GM23248 (cell line): ENCODE data around the gene MAP3K20. TPM values are rescaled to one million over a fixed set of nuclear protein-coding genes. Genes with fewer than 3 reads are reported as not detected.
A peak's percentile ranks its signal among the peaks of the same experiment; 100 is the strongest.

Experiments used
- DNase-seq: peaks from one replicate; pipeline ENCODE4 v3.0.0-alpha.2; 2015
- H2AFZ ChIP-seq: fragments of 200-600 bp; sonication (generic); 2 replicates; pipeline ENCODE4 v1.6.1; 2016; ENCODE audit warnings: antibody characterized with exemption
- H3F3A ChIP-seq: fragments of 200-600 bp; sonication (generic); 2 replicates; pipeline ENCODE4 v1.6.1; 2016; ENCODE audit warnings: mild to moderate bottlenecking, antibody characterized with exemption, mixed run types; ENCODE audit not compliant: insufficient read depth
- H3K27ac ChIP-seq: fragments of 200-600 bp; sonication (generic); 2 replicates; pipeline ENCODE4 v1.5.1; 2016; ENCODE audit warnings: mild to moderate bottlenecking
- H3K27me3 ChIP-seq: fragments of 200-600 bp; sonication (generic); replicated peaks from 2 replicates; pipeline ENCODE4 v1.6.1; 2016; ENCODE audit warnings: mild to moderate bottlenecking; ENCODE audit not compliant: insufficient read depth
- H3K36me3 ChIP-seq: fragments of 200-600 bp; sonication (generic); 2 replicates; pipeline ENCODE4 v1.6.1; 2016; ENCODE audit warnings: low read depth, mild to moderate bottlenecking
- H3K4me1 ChIP-seq: fragments of 200-600 bp; sonication (generic); 2 replicates; pipeline ENCODE4 v1.6.1; 2016; ENCODE audit warnings: mild to moderate bottlenecking; ENCODE audit not compliant: insufficient read depth
- H3K4me2 ChIP-seq: fragments of 200-600 bp; sonication (generic); one replicate; pipeline ENCODE4 v1.6.1; 2016; ENCODE audit warnings: mild to moderate bottlenecking; ENCODE audit not compliant: unreplicated experiment
- H3K4me3 ChIP-seq: fragments of 200-600 bp; sonication (generic); 2 replicates; pipeline ENCODE4 v1.5.1; 2016; ENCODE audit warnings: mild to moderate bottlenecking
- H3K79me2 ChIP-seq: fragments of 200-600 bp; sonication (generic); 2 replicates; pipeline ENCODE4 v1.6.1; 2016; ENCODE audit warnings: mild to moderate bottlenecking; ENCODE audit not compliant: insufficient read depth
- H3K9ac ChIP-seq: fragments of 200-600 bp; sonication (generic); 2 replicates; pipeline ENCODE4 v1.6.1; 2016; ENCODE audit warnings: mild to moderate bottlenecking
- H3K9me2 ChIP-seq: fragments of 200-600 bp; sonication (generic); 2 replicates; pipeline ENCODE4 v1.6.1; 2016; ENCODE audit warnings: mixed run types, mild to moderate bottlenecking, moderate library complexity; ENCODE audit not compliant: insufficient read depth
- H3K9me3 ChIP-seq: fragments of 200-600 bp; sonication (generic); one replicate; pipeline ENCODE4 v1.6.1; 2017; ENCODE audit warnings: low read depth
- H4K20me1 ChIP-seq: fragments of 200-600 bp; sonication (generic); 2 replicates; pipeline ENCODE4 v1.6.0; 2016; ENCODE audit not compliant: insufficient read depth
- EZH2 ChIP-seq: fragments of 200-600 bp; sonication (generic); IDR thresholded peaks from 2 replicates; pipeline ENCODE4 v1.6.1; 2018; ENCODE audit warnings: antibody characterized with exemption, mild to moderate bottlenecking; ENCODE audit not compliant: insufficient read depth, poor library complexity, severe bottlenecking
- EZH2phosphoT487 ChIP-seq: fragments of 200-600 bp; sonication (generic); IDR thresholded peaks from 2 replicates; pipeline ENCODE4 v1.6.1; 2018; ENCODE audit warnings: antibody characterized with exemption, moderate library complexity, mild to moderate bottlenecking, low read depth; ENCODE audit not compliant: insufficient read depth
- WGBS, 2 experiments: methylation state at CpG; one replicate each; pipeline ENCODE4 v1.1.6; 2015 to 2017; ENCODE audit warnings: low lambda C conversion rate in 2 of 2, low coverage in 1 of 2; ENCODE audit errors: missing lambda C conversion rate in 2 of 2; 5-methylcytosine and 5-hydroxymethylcytosine counted together
- in situ Hi-C: fragments of 300-500 bp; cut with MboI; formaldehyde crosslinking; loops from 2 replicates; pipeline ENCODE4 v1.15.0; 2020
- polyA plus RNA-seq: library from polyadenylated mRNA; unstranded; fragments of >200 nt; fragmentation: Nextera tagmentation; extraction: Ambion mirVana; gene quantifications from 2 replicates; pipeline ENCODE4 v1.2.1, GENCODE V29; 2016
- total RNA-seq: library from RNA; depleted of rRNA; stranded (reverse); fragments of >200 nt; shearing (Covaris generic); gene quantifications from 2 replicates; pipeline ENCODE4 v1.2.3, GENCODE V29; 2014

Gene MAP3K20
- total and polyA plus RNA-seq, 2 experiments from 2014 or later = 55.0 to 68.9 TPM

DNA sequence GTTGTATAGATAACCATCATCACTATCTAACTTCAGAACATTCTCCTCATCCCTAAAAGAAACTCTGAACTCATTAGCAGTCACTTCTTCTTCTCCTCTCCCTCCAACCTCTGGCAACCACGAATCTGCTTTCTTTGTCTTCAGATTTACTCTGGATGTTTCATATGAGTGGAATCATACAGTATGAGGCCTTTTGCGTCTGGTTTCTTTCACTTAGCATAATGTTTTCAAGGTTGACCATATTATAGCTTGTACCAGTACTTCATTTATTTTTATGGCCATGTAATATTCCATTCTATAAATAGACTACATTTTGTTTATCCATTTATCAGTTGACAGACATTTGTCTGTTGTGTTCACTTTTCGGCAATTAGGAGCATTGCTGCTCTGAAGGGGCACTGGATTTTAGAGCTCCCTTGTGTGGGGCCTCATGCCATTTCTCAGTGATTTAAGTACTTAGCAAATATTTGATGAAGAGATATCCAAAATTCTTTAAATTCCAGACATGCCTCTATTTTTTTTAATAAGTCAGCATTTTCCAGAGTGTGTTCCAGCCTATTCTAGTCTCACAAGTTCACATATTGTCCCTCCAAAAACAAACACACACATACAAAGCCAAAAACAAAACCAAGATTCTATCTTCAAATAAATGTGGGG lies 22.5 kb upstream of the MAP3K20 start:
- no peaks in the 10 kb centered on the region for H3K27me3 ChIP-seq
- no peaks in the 10 kb centered on the region for H3K9me3 ChIP-seq
- no peaks in the 10 kb centered on the region for H3K9me2 ChIP-seq
- no peaks in the 10 kb centered on the region for H3K79me2 ChIP-seq
- no peak overlapping the region for H3K9ac ChIP-seq
- peak overlapping the region; percentile 5 for H3K4me2 ChIP-seq
- H4K20me1 ChIP-seq = no peaks in the 10 kb centered on the region
- H3K36me3 ChIP-seq = no peaks in the 10 kb centered on the region
- no peak overlapping the region for H3K4me3 ChIP-seq
- WGBS, 2 experiments = 66 to 67% methylated on average over 3 of the region's 3 CpGs
- H3K27ac ChIP-seq = no peak overlapping the region
- TF ChIP-seq EZH2 (no peak), EZH2phosphoT487 (no peak)
- in situ Hi-C loops = no loop called here
- no peak overlapping the region for H2AFZ ChIP-seq
- peaks cover 21% of the 10 kb centered on the region for H3F3A ChIP-seq
- peaks cover 43% of the 10 kb centered on the region for H3K4me1 ChIP-seq
- DNase-seq = no peak

DNA sequence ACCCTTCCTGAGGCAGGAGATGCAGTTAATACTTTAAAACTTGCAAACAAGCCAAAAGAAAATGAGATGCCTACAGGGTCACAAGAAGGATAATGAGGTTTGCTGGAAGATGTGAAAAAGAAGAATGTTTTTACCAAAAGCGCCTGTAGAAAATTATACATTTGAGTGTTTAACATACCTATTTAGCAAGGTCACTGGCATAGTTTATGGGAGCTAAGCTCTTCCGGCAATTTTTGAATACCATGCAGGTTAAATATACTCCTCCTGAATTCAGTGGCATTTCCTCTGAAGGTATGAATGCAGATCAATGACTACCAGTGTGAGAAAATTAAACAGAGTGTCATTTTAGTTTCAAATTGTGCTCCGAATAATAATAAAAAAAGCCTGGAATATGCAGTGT lies 21.2 kb upstream of the MAP3K20 start:
- no peak overlapping the region for H3K27ac ChIP-seq
- H3K9me3 ChIP-seq = no peaks in the 10 kb centered on the region
- peak; percentile 23 for DNase-seq
- H3K9me2 ChIP-seq = no peaks in the 10 kb centered on the region
- H3K79me2 ChIP-seq = no peaks in the 10 kb centered on the region
- H4K20me1 ChIP-seq = no peaks in the 10 kb centered on the region
- no peaks in the 10 kb centered on the region for H3K36me3 ChIP-seq
- peak overlapping the region; percentile 5 for H3K4me2 ChIP-seq
- 58 to 67% methylated on average over 3 of the region's 3 CpGs for WGBS, 2 experiments
- peaks cover 14% of the 10 kb centered on the region for H3F3A ChIP-seq
- no peak overlapping the region for H3K4me3 ChIP-seq
- in situ Hi-C loops = no loop called here
- H3K9ac ChIP-seq = no peak overlapping the region
- H2AFZ ChIP-seq = no peak overlapping the region
- peaks cover 42% of the 10 kb centered on the region for H3K4me1 ChIP-seq
- H3K27me3 ChIP-seq = no peaks in the 10 kb centered on the region
- TF ChIP-seq EZH2phosphoT487 (no peak), EZH2 (no peak)

DNA sequence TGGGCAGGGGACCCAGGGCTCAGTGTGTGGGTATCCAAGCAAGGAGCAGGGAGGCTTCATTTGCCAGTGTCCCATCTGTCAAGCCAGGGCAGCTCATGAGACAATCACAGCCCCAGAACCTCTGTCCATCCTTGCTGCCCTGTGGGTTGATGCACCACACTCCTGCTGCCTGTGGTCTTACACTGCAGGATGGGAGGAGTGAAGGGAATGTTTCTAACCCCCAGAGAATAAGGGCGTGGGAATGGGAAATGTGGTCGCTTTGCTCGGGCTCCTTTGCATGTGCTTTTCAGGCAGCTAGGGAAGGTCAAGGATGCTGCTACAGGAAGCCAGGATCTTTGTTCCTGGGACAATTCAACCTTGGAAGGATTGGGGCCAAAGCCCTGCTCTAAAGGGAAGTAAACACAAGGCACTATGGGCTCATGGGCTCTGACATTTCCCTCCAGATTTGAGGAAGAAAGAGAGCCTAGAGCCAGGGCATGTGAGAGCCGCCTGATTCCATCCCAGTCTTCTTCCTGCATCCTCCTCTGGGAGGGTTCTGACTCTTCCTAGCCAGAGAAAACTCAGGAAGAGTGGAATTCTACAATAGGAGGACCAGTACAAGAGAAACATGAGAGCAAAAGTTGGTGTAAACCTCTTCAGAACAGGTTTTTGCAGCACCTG lies 18.8 kb upstream of the MAP3K20 start:
- in situ Hi-C loops = no loop called here
- no peaks in the 10 kb centered on the region for H3K9me2 ChIP-seq
- H3K36me3 ChIP-seq = no peaks in the 10 kb centered on the region
- TF ChIP-seq EZH2 (no peak), EZH2phosphoT487 (no peak)
- H2AFZ ChIP-seq = no peak overlapping the region
- WGBS, 2 experiments = 89 to 90% methylated on average over 4 of the region's 4 CpGs
- no peak overlapping the region for H3K4me2 ChIP-seq
- no peak overlapping the region for H3K4me3 ChIP-seq
- H3F3A ChIP-seq = peaks cover 14% of the 10 kb centered on the region; the same call in 1 of the 2 replicates
- H3K79me2 ChIP-seq = no peaks in the 10 kb centered on the region
- no peak for DNase-seq
- H3K9ac ChIP-seq = no peak overlapping the region
- H3K9me3 ChIP-seq = no peaks in the 10 kb centered on the region
- H4K20me1 ChIP-seq = no peaks in the 10 kb centered on the region
- no peak overlapping the region for H3K27ac ChIP-seq
- no peaks in the 10 kb centered on the region for H3K27me3 ChIP-seq
- H3K4me1 ChIP-seq = peaks cover 48% of the 10 kb centered on the region

DNA sequence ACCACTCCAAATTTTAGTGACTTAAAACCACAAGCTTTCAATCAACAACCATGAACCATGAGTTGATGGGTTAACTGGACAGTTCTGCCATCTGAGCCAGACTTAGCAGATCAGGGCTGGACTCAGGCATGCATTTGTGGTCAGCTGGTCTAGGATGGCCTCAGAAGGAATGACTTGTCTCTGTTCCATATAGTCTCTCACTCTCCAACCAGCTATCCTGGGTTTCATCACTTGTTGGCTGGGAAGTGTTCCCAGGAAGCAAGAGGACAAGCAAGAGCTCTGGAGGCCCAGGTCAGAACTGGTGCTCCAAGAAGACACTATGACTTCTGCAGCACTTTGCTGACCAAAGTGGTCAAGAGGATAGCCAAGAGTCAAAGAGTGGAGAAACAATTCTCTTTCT lies 17.5 kb upstream of the MAP3K20 start:
- H3K9ac ChIP-seq = no peak overlapping the region
- H3K4me1 ChIP-seq = peaks cover 45% of the 10 kb centered on the region
- no peaks in the 10 kb centered on the region for H3K9me3 ChIP-seq
- H3K36me3 ChIP-seq = no peaks in the 10 kb centered on the region
- in situ Hi-C loops = no loop called here
- no peaks in the 10 kb centered on the region for H3K9me2 ChIP-seq
- H4K20me1 ChIP-seq = no peaks in the 10 kb centered on the region
- no peak overlapping the region for H3K4me2 ChIP-seq
- no peaks in the 10 kb centered on the region for H3K27me3 ChIP-seq
- no peak overlapping the region for H2AFZ ChIP-seq
- H3K4me3 ChIP-seq = no peak overlapping the region
- no peaks in the 10 kb centered on the region for H3K79me2 ChIP-seq
- no peak for TF ChIP-seq EZH2
- no peak for TF ChIP-seq EZH2phosphoT487
- peaks cover 14% of the 10 kb centered on the region; the same call in 1 of the 2 replicates for H3F3A ChIP-seq
- DNase-seq = peak; percentile 66
- no peak overlapping the region for H3K27ac ChIP-seq
